Measurements from ENCODE around the gene GUCY1A1. TPM values are rescaled to one million over a fixed set of nuclear protein-coding genes. Genes with fewer than 3 reads are reported as not detected.

GUCY1A1 gene
- total RNA-seq, 2 donors from 2014 or later: 2.0 to 14.7 TPM

DNA sequence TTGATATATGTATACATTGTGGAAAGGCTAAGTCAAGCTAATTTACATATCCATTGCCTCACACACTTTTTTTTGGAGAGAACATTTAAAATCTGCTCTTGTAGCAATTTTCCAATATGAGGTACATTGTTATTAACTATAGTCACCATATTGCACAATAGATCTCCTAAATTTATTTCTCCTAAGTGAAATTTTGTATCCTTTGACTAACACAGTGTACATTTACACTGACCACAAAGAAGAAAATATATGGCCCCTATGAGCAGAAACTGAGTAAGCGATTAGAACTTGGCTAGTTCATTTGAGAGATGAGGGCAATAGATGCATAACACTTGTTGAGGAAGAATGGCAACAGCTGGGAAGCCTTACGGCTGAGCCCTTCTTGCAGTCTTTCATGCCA, 71.9 kb downstream of the GUCY1A1 start:
- no peaks in the 10 kb centered on the region for H3K9me3 ChIP-seq
- intact Hi-C loops (cut with DNase I): no loop called here
- TF ChIP-seq, protein P1, sequence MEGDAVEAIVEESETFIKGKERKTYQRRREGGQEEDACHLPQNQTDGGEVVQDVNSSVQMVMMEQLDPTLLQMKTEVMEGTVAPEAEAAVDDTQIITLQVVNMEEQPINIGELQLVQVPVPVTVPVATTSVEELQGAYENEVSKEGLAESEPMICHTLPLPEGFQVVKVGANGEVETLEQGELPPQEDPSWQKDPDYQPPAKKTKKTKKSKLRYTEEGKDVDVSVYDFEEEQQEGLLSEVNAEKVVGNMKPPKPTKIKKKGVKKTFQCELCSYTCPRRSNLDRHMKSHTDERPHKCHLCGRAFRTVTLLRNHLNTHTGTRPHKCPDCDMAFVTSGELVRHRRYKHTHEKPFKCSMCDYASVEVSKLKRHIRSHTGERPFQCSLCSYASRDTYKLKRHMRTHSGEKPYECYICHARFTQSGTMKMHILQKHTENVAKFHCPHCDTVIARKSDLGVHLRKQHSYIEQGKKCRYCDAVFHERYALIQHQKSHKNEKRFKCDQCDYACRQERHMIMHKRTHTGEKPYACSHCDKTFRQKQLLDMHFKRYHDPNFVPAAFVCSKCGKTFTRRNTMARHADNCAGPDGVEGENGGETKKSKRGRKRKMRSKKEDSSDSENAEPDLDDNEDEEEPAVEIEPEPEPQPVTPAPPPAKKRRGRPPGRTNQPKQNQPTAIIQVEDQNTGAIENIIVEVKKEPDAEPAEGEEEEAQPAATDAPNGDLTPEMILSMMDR (IDR thresholded peaks at IDR 0.05): no peak
- H3K4me1 ChIP-seq: no peaks in the 10 kb centered on the region
- no peaks in the 10 kb centered on the region for H3K27me3 ChIP-seq
- no peak overlapping the region for H3K4me3 ChIP-seq
- no peak for DNase-seq
- H3K36me3 ChIP-seq: no peaks in the 10 kb centered on the region
- no peak overlapping the region for H3K9ac ChIP-seq (ENCODE audit: low read depth in 2 of 2, low read length in 2 of 2)
- H3K27ac ChIP-seq: no peak overlapping the region

GRCh38 chr4:155741546-155741945, 74.9 kb downstream of the GUCY1A1 start:
- TF ChIP-seq, protein P1 (IDR thresholded peaks at IDR 0.05): no peak
- no peaks in the 10 kb centered on the region for H3K4me1 ChIP-seq
- no peak overlapping the region for H3K9ac ChIP-seq (ENCODE audit: low read depth in 2 of 2, low read length in 2 of 2)
- no peaks in the 10 kb centered on the region for H3K9me3 ChIP-seq
- H3K27me3 ChIP-seq: no peaks in the 10 kb centered on the region
- no peak overlapping the region for H3K27ac ChIP-seq
- no peaks in the 10 kb centered on the region for H3K36me3 ChIP-seq
- DNase-seq: no peak
- intact Hi-C loops (cut with DNase I): no loop called here
- no peak overlapping the region for H3K4me3 ChIP-seq

GRCh38 chr4:155742310-155743015, 75.8 kb downstream of the GUCY1A1 start:
- H3K36me3 ChIP-seq: no peaks in the 10 kb centered on the region
- no peak overlapping the region for H3K27ac ChIP-seq
- intact Hi-C loops (cut with DNase I): no loop called here
- H3K9ac ChIP-seq (ENCODE audit: low read depth in 2 of 2, low read length in 2 of 2): no peak overlapping the region
- DNase-seq: no peak
- no peaks in the 10 kb centered on the region for H3K4me1 ChIP-seq
- no peak overlapping the region for H3K4me3 ChIP-seq
- TF ChIP-seq, protein P1 (IDR thresholded peaks at IDR 0.05): no peak
- H3K9me3 ChIP-seq: no peaks in the 10 kb centered on the region
- no peaks in the 10 kb centered on the region for H3K27me3 ChIP-seq

GRCh38 chr4:155745984-155746383, 79.3 kb downstream of the GUCY1A1 start:
- TF ChIP-seq, protein P1 (IDR thresholded peaks at IDR 0.05): no peak
- Histone ChIP-seq H3K4me1 (no peaks in the 10 kb centered on the region), H3K9ac (ENCODE audit: low read depth in 2 of 2, low read length in 2 of 2) (no peak overlapping the region), H3K27me3 (no peaks in the 10 kb centered on the region), H3K36me3 (no peaks in the 10 kb centered on the region), H3K9me3 (no peaks in the 10 kb centered on the region), H3K4me3 (no peak overlapping the region), H3K27ac (no peak overlapping the region)
- intact Hi-C loops (cut with DNase I): no loop called here
- DNase-seq: no peak

GRCh38 chr4:155748039-155748438, 81.4 kb downstream of the GUCY1A1 start:
- no peak for DNase-seq
- no peak overlapping the region for H3K9ac ChIP-seq (ENCODE audit: low read depth in 2 of 2, low read length in 2 of 2)
- H3K9me3 ChIP-seq: no peaks in the 10 kb centered on the region

More at GRCh38 chr4:155748039-155748438, 81.4 kb downstream of the GUCY1A1 start:
- no peaks in the 10 kb centered on the region for H3K27me3 ChIP-seq
- intact Hi-C loops (cut with DNase I): no loop called here
- no peak overlapping the region for H3K4me3 ChIP-seq
- no peaks in the 10 kb centered on the region for H3K4me1 ChIP-seq
- TF ChIP-seq, protein P1 (IDR thresholded peaks at IDR 0.05): no peak
- no peak overlapping the region for H3K27ac ChIP-seq
- H3K36me3 ChIP-seq: no peaks in the 10 kb centered on the region
